Measurements from ENCODE around the gene CKB. TPM values are rescaled to one million over a fixed set of nuclear protein-coding genes. Genes with fewer than 3 reads are reported as not detected.
"Not testable (repeated sequence)": the region's sequence is repeated elsewhere in the genome, so short reads cannot be mapped to it uniquely, and the experiment has no call there.

CKB gene
- total RNA-seq, 1 experiment from 2014 or later: 217 TPM

DNA sequence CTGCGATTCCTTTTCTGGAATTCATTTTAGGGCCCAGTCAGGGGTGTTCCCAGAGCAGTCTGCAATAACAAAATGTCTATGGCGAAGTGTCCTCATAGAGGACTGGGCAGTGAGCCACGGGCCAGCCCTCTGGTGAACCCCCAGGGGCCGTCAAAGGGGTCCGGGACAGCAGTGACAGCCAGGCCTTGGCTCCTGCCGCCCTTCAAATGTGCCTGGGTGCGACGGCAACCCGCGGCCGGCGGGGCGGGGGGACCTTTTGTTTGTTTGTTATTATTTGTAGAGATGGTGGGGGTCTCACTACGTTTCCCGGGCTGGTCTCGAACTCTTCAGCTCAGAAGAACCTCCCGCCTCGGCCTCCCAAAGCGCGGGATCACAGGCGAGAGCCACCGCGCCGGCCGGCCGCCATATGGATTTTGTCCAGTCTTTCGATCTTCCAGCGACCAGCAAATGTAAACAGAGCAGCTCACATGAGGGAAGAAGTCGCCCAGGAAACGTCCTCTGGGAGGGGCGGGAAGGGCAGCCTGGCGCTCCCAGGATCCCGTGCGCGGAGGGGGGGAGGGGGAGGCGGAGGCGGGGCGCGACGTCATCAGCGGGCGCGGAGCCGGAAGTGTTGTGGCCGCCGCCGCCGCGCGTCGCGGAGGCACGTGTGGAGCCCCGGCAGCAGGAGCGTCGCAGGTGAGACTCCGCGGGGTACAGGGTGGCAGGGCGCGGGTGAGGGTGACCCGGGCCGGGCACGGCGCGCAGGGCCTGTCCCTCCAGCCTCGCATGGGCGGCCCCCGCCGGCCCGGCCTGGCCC is 6.2 kb upstream of the CKB start, which contains the start of gene TRMT61A:
Gene TRMT61A (plus strand): TSS at position 610 of the 796 bp plus-strand sequence. CDS start 783 bp downstream, outside the sequence.
- peak; percentile 89 for DNase-seq (ENCODE audit: extremely low read depth, low read depth)

DNA sequence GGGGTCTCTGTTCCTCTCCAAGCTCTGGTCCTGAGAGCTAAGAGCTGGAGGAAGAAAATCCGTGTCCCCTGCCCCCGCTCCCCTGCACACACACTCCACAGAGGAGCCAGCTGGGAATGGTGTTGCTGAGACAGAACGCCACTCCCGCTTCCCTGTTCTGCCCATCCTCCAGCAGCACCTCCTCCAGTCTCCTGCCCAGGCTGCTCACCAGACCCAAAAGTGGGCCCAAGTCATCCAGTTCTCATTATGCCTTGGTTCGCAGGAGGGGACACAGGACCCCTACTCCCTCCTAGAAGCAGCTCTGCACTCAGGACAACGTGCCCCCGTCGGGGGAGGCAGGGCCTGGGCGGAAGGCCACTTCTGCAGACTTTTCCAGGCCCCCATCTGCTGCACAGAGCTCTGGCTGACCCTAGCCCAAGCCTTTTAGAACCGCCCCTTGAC is 5.5 kb upstream of the CKB start:
- DNase-seq (ENCODE audit: extremely low read depth, low read depth): no peak

DNA sequence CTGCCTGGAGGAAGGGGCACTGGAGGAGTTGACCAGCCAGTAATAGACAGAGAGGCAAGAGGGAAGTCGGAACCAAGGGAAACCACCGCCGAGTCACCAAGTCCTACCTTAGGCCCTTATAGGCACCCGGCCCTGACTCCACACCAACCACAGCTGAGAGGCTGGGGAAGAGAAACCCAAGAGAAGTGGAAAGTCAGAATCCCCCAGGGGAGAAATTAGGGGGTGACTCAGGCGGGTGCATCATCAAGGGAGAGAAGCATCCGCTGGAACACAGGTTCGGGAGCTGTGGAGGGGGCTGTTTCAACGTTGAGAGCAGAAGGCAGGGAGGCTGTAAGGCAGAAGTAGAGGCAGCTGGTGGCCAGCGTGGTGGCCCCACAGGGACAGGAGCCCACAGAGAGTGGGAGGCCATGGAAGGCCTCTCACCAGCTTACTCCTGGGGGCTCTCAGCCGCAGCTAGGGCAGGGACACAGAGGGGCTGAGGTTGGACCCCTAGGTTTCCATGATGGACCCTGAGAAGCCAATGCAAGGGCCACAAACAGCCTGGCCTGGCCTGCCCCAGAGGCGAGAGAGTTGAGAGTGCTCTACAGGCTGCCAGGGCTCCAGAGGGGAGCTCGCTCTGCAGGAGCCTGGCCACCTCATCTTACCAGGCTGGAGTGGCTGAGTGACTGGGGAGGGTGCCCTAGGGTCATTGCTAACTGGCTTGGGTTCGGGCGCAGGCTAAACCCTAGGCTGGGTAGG is 4.9 kb upstream of the CKB start:
- no peak for DNase-seq (ENCODE audit: extremely low read depth, low read depth)

DNA sequence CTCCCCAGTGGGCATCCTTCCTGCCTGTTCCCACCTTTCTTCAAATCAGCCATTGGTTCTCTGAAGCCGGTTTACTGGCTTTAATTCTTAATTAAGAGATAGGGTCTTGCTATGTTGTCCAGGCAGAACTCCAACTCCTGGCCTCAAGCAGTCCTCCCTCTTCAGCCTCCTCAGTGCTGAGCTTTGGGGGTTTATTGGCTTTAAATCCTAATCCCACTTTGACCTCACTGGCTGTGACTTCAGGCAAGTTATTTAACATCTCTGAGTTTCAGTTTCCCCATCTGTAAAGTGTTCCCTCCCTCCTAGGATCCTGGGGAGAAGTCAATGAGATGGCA is 4.3 kb upstream of the CKB start:
- no peak for DNase-seq (ENCODE audit: extremely low read depth, low read depth)

DNA sequence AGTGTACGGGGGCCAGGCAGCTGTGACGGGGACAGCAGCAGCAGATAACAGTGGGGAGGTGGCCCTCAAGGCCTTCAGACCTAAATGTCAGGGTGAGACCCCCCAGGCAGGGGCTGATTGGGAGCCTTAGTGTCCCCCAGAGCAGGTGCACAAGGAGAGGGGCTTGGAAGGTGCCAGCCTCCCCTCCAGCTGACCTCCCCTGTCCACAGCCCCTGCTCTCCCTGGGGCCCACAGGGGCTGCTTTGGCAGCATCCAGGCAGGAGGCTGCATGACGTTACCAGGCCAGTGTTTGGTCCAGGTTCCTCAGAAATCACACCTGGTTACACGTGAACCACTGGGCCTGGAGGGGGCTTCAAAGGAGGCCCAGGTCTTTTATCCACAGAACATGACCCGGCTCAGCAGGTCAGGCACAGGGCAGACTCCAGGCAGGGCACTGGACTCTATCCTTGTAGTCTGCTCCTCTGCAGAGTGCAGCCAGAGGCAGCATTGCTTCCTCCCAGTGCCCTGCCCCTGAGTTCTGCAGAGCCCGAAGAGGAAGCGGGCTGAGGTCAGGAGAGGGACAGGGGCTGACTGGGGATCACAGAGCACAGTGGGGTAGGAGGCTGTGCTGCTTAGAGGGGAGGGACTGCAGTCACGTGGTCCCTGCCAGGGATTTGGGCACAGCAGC is 3.8 kb upstream of the CKB start:
- no peak for DNase-seq (ENCODE audit: extremely low read depth, low read depth)

DNA sequence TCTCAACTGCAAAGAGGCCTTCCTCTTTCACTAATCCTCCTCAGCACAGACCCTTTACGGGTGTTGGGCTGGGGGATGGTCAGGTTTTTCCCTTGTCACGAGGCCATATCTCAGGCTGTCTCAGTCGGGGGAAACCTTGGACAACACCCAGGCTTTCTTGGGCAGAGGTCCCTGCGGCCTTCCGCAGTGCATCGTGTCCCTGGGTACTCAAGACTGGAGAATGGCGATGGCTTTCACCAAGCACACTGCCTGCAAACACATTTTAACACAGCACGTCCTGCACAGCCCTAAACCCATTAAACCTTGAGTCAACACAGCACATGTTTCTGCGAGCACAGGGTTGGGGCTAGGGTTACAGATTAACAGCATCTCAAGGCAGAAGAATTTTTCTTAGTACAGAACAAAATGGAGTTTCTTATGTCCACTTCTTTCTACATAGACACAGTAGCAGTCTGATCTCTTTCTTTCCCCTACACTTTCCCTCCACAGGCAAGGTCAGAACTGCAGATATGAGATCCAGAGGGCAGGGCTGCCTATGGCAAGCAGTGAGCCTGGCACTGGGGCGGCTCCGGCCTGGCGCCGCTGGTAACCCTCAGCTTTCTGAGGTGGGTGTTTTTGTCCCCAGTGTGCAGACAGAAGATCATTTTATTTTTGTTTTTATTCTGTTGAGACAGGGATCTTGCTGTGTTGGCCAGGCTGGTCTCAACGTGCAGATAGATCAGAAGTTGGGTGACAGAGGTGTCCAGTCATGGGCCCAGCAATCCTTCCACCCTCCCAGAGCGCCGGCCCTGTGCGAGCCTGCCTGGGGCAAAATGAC is 3.0 kb upstream of the CKB start:
- not testable (repeated sequence) for DNase-seq (ENCODE audit: extremely low read depth, low read depth)

DNA sequence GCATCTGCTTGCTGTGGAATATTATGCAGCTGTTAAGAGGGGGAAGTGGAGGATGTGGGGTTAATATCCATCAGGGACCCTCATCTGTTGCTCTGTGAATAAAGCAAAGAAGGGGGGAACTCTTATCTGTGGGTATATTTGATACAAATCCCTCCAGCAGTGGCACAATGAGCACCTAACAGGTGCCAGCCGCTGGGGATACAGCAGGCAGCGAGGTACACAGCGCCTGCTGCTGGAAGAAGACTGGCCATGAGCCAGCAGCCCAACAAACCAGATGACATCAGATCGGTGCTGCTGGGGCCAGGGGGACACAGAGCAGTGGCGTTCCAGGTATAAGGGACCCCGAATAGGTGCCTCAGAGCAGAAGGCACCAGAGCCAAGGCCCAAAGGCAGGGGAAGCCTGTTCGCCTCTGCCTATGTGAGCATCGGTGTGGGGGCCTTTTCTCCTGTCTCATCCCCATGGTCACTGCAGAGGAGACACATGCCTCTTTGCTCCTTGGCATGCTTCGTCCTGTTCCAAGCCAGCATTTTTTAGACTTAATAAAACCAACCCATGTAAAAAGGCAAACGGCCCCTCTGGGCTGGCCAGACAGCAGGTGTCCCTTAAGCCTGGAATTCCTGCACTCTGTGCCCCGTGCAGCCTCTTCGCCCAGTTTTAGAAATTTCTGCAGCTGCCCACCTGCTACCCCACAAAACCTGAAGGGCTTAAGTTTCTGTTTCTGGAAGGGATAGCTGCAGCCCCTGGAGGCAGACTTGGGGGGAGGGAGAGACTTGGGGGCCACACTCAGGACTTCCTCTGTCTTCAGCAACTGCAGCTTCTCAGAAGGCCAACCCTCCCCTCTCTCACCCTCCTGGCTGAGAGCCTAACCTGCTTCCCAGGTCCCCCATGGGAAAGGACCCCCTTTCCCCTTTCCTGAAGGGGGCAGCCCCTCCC is 1.6 kb upstream of the CKB start:
- DNase-seq (ENCODE audit: extremely low read depth, low read depth): no peak

DNA sequence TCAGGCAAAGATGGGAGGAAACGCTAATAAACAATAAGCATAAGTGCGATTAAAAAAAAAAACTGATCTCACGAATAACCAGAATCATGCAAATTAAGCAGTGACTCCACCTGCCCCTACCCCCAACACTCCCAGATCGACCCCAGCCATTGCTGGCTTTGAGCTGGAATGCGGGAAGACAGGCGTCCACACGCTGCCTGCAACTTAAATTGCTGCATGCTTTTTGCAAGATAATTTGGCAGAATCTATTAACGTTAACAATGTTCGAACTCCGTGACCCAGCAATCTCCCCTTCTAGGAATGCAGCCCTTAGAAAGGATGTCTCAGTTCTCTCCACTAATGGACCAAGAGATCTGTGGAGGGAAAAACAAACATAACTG is 935 bp upstream of the CKB start:
- DNase-seq (ENCODE audit: extremely low read depth, low read depth): no peak

DNA sequence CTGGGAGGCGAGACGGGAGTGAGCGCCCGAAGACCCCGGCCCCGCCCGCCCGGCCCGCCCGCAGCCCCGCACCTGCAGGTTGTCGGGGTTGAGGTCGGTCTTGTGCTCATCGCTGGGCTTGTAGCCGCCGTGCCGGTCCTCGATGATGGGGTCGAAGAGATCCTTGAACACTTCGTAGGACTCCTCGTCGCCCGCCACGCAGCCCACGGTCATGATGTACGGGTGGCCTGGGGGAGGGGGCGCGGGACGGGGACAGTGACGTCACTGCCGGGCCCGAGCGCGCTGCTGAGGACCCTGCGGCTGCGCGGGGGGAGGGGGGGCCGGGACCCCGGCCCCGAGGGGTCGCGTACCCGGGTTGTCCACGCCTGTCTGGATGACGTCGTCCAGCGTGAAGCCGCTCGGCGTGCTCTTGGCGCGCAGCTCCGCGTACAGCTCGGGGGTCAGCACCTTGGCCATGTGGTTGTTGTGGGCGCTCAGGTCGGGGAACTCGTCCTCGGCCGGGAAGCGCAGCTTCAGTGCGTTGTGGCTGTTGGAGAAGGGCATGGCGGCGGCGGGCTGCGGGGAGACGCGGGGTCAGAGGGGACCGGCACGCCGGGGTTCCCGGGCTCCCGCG is 573 bp downstream of the CKB start:
- DNase-seq (ENCODE audit: extremely low read depth, low read depth): no peak

DNA sequence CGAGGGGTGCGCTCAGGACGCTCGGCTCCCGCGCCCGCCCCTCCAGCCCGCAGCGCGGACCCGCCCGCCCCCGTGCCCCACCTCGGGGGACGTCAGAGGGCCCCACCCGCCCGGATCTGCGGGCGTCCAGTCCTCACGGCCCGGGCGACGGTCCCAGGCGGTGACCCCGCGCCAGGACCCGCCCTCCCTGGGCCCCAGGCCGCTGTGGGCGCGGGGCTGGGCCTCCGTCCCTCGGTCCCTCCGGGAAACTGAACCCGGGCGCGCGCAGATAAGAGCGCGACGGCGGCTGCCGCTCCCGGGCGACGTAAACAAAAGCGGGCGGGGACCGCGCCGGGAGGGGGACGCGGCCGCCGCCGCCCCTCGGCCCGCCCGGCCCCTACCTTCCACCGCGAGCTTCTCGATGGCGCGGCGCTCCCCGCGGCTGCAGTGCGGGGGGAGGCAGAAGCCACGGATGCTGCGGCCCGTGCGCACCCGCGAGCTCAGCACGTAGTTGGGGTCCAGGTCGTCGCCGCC is 1.1 kb downstream of the CKB start:
- DNase-seq (ENCODE audit: extremely low read depth, low read depth): no peak

DNA sequence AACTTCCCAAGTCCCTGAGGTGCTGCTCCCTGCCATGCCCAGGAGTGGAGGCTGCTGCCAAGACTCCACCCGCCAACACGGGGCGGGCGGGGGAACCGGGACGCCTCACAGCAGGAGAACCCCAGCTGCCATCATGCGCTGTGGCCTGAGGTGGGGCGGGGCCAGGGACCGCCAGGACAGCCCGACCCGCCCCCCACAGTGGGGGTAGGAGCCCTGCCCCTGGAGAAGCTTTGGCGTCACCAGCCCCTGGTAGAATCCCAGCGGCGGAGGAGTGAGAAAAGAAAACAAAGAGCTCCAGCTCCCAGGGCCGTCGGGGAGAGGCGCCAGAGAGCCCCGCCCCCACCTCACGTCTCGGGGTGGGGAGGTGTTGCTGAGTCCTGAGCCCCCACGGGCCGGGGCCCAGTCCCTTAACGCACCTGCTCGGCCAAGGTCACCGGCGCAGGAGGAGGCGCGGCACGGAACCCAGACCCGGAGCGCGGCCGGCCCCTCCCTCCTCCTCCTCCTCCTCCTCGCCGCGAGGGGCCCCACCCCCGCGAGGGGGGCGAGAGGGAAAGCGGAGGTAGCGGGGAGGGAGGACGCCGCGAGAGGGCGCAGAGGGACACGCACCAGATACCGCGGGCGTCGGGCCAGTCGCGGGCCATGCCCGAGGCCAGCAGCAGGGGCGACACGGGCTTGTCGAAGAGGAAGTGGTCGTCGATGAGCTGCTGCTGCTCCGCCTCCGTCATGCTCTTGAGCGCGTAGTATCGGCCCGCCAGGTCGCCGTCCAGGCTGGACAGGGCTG is 1.8 kb downstream of the CKB start:
- DNase-seq (ENCODE audit: extremely low read depth, low read depth): peak; percentile 82

DNA sequence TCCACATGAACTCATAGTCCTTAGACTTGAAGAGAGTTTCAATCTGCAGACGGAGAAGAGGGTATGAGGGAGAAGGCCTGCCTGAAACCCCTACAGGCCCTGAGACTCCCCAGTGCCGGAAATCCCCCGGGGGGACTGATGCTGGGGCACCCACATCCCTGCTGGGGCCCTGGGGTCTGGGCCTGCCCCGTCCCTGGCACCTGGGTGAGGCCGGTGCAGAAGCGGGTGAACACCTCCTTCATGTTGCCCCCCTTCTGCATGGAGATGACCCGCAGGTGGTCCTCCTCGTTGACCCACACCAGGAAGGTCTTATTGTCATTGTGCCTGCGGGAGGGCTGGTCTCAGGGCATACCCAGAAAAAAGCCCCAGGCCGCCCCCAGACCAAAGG is 2.4 kb downstream of the CKB start:
- DNase-seq (ENCODE audit: extremely low read depth, low read depth): no peak

DNA sequence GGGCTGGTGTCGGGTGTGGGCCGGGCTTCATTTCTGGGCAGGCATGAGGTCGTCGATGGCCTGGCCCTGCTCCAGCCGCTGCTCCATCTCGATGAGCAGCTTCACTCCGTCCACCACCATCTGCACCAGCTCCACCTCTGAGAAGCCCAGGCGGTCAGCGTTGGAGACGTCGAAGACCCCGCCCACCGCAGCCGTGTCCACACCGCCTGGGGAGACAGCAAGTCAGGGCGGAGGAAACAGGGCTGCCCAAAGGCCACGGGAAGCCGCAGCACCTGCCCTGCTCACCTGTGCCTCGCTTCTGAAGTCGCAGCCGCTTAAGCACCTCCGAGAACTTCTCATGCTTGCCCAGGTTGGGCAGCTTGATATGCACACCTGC is 2.8 kb downstream of the CKB start:
- DNase-seq (ENCODE audit: extremely low read depth, low read depth): no peak

DNA sequence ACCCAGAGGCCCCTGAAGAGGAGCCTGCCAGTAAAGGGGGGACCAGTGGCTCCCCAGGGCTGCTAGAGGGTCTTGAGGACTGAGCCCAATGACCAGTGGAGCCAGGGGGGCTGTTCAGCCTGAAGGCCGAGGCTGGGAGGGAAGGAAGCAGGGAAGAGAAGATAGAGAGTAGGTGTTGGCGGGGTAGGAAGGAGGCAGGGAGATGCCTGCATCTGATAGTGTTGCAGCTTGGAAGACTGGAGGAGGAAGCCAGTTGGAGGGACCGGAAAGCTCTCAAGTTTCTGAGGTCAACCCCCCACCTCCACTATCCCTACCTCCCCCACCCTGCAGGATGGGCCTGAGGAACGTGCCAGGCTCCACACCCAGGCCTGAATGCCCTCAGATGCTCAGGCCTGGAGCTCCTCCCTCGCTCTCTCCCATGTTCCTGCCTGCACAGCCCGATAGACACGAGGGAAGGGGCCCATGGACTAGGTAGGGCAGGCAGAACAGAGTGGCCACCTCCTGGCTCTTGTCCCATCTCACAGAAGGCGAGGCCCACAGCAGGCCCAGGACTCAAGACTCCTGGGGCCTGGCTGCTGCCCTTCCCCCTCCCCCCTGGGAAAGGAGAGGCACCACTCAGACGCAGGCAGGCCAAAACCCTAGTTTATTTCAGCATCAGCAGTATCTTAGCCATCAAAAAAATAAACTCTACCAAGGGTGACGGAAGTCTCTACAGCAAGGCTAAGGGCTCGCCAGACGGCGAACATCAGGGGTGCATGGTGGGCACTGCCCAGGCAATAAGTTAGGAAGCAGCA is 3.4 kb downstream of the CKB start:
- DNase-seq (ENCODE audit: extremely low read depth, low read depth): no peak

DNA sequence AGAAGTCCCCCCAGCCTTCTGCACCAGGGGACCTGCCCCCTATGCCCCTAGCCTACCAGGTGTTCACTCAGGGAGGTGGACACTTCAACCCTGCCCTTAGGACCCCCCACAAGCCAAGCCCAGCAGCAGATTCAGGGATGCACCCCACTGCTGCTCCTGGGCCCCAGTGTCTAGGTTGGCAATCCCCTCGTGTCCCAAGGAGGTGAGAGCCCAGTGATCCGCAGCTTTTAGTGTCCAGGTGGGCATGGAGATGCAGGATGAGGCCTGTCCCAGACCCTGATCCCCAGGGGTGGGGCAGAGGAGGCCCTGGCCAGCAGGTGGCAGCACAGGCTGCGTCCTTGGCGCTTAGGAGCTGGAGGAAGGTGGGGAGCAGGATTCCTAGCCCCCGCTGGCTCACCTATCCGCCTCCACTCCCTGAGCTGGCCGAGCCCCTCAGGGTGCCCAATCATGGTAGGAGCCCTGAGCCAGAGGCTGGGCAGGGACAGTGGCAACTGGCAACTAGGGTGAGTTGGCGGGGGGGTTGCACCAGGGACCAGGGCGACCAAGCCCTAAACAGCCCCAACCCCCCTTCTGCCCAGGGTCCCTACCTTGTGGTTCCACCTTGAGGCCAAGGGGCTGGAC is 4.1 kb downstream of the CKB start:
- peak; percentile 59 for DNase-seq (ENCODE audit: extremely low read depth, low read depth)

DNA sequence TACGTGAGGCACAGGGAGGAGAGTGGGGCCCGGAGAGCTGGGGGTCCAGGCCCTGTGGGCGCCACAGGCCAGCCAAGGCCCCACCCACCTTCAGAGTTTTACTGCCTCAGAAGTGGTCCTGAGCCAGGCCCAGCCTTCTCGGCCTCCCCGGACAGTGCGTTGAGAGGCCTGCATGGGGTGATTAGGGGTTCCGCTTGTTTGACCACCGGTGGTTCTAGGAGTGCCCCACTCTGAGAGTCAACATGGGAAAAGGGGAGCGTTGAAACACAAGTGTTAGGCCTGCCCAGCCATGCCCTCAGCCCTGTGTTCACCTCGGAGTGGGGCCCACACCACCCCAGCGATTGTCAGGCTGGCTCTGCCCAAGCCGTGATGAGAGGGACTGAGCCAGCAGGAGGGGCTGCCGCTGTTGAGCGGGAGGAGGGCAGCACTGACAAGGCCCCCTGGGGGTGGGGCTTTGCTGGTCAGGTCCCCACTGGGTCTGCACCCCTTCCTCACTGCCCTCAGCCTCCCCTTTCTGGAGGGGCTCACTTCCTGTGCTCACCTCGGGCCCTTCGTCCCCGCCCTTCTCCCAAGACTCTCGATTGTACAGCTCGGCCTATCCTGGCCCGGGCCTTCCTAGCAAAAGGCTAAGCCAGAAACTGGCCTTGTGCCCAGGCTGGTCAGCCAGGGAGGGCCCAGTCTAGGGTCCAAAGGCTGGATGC is 4.8 kb downstream of the CKB start:
- no peak for DNase-seq (ENCODE audit: extremely low read depth, low read depth)

All from NCI-H460 (cell line).